K562 (cell line): Measurements from ENCODE around the gene GTSE1.

Experiments used
- ETV6 ChIP-seq, 3 experiments: fragments of 150-350 bp in 1 of 3; sonication (generic) in 1 of 3; formaldehyde crosslinking in 1 of 3; IDR thresholded peaks; 2 replicates each; pipeline versions ENCODE4 v1.6.1 to v1.8.0; 2014 to 2022; ENCODE audit warnings: borderline replicate concordance in 2 of 3, low read depth in 2 of 3, antibody characterized with exemption in 1 of 3, low read length in 1 of 3, mild to moderate bottlenecking in 1 of 3, missing genetic modification reagents in 1 of 3
- GTF2F1 ChIP-seq: IDR thresholded peaks from 2 replicates; pipeline ENCODE4 v1.6.1; 2011; ENCODE audit warnings: low read depth, low read length, improper control_type of control experiment
- KDM2B ChIP-seq: fragments of 250-450 bp; sonication (Bioruptor Pico); IDR thresholded peaks from 2 replicates; pipeline ENCODE4 v1.8.0; 2021; ENCODE audit warnings: mild to moderate bottlenecking, moderate library complexity
- MAFG ChIP-seq: fragments of 450-650 bp; conservative IDR thresholded peaks from 2 replicates; pipeline ENCODE4 v1.6.1; 2016; ENCODE audit warnings: missing genetic modification characterization, missing compliant biosample characterization
- MTA3 ChIP-seq: fragments of 450-650 bp; formaldehyde crosslinking; IDR thresholded peaks from 2 replicates; pipeline ENCODE4 v1.6.1; 2017; ENCODE audit warnings: mild to moderate bottlenecking, borderline replicate concordance
- NFIC ChIP-seq: fragments of 450-650 bp; IDR thresholded peaks from 2 replicates; pipeline ENCODE4 v1.6.1; 2017; ENCODE audit warnings: mild to moderate bottlenecking, inconsistent platforms
- NFIX ChIP-seq: fragments of 250-450 bp; sonication (Bioruptor Pico); IDR thresholded peaks from 2 replicates; pipeline ENCODE4 v1.4.0; 2020; ENCODE audit warnings: low read depth, mild to moderate bottlenecking, moderate library complexity
- POLR2AphosphoS2 ChIP-seq: IDR thresholded peaks from 2 replicates; pipeline ENCODE4 v1.6.1; 2012; ENCODE audit warnings: low read length, improper control_type of control experiment
- RUNX1 ChIP-seq: sonication (generic); IDR thresholded peaks from 2 replicates; pipeline ENCODE4 v1.6.1; 2016; ENCODE audit warnings: antibody characterized with exemption, low read depth
- SMAD1 ChIP-seq: fragments of 150-350 bp; IDR thresholded peaks from 2 replicates; pipeline ENCODE4 v1.6.1; 2014; ENCODE audit warnings: low read length, low read depth; ENCODE audit not compliant: partially characterized antibody
- TAF1 ChIP-seq: IDR thresholded peaks from 2 replicates; pipeline ENCODE4 v1.6.1; 2011; ENCODE audit warnings: mild to moderate bottlenecking, low read length, moderate library complexity; ENCODE audit not compliant: insufficient read depth, control insufficient read depth, severe bottlenecking; ENCODE audit errors: extremely low read depth
- ZNF239 ChIP-seq: fragments of 250-450 bp; sonication (Bioruptor Pico); IDR thresholded peaks from 2 replicates; pipeline ENCODE4 v1.4.0; 2020; ENCODE audit warnings: mild to moderate bottlenecking
- ZNF347 ChIP-seq: fragments of 450-650 bp; formaldehyde crosslinking; IDR thresholded peaks from 2 replicates; pipeline ENCODE4 v1.4.0; 2020; ENCODE audit warnings: low read depth, mild to moderate bottlenecking, moderate library complexity

- no peak for TF ChIP-seq KDM2B (CRISPR knock-in tag)
- TF ChIP-seq RUNX1 = no peak
- TF ChIP-seq POLR2AphosphoS2 = no peak
- TF ChIP-seq MTA3 = no peak
- no peak for TF ChIP-seq NFIC
- TF ChIP-seq SMAD1 = no peak
- no peak for TF ChIP-seq ZNF347
- no peak for TF ChIP-seq NFIX (CRISPR knock-in tag)
- no peak for TF ChIP-seq MAFG (tag)
- TF ChIP-seq GTF2F1 = no peak
- TF ChIP-seq TAF1 = no peak
- TF ChIP-seq ZNF239 (CRISPR knock-in tag) = no peak
- TF ChIP-seq ETV6 (IDR thresholded peaks at IDR 0.05; ENCODE audit: borderline replicate concordance in 1 of 2, low read depth in 2 of 2, low read length in 1 of 2) = no peak
- no peak for TF ChIP-seq ETV6 (CRISPR knock-in tag; IDR thresholded peaks at IDR 0.05; ENCODE audit: borderline replicate concordance)
These were observed 61.2 kb downstream of the GTSE1 start for GRCh38 chr22:46357711-46358520.
